ENCODE results near the gene TRNAU1AP.

DNA sequence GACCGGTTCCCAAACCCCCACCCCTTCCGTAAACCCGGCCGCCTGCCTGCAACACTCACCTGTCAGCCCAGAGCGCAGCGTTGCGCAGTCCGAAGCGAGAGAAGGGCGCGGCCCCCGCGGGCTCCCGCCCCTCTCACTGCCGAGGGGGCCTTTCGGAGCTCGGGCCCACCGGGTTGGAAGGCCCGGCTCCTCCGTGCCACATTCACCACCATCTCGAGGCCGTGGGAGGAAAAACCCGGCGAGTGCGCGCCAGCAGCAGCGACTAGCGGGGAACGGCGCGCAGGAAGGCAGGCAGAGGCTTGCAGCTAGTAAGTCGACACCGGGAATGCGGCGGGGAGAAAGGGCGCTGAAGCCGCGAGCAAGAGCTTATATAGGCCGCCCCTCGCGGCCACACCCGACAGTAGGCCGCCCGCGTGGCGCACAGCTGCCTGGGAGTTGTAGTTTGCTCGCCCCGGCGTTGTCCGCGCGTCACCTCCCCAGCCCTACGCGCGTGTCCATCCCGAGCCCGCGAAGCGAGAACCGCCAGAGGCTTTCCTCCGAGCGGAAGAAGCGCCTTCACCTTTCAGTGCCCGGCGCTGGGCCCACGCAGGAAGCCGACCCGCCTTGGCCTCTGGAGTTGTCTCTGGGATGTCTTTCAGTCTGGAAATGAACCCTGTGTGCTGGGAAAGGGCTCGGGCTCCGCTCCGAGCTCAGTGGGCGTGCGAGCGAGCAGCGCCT is 28.8 kb downstream of the TRNAU1AP start:
- TF ChIP-seq, protein P1, sequence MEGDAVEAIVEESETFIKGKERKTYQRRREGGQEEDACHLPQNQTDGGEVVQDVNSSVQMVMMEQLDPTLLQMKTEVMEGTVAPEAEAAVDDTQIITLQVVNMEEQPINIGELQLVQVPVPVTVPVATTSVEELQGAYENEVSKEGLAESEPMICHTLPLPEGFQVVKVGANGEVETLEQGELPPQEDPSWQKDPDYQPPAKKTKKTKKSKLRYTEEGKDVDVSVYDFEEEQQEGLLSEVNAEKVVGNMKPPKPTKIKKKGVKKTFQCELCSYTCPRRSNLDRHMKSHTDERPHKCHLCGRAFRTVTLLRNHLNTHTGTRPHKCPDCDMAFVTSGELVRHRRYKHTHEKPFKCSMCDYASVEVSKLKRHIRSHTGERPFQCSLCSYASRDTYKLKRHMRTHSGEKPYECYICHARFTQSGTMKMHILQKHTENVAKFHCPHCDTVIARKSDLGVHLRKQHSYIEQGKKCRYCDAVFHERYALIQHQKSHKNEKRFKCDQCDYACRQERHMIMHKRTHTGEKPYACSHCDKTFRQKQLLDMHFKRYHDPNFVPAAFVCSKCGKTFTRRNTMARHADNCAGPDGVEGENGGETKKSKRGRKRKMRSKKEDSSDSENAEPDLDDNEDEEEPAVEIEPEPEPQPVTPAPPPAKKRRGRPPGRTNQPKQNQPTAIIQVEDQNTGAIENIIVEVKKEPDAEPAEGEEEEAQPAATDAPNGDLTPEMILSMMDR (IDR thresholded peaks at IDR 0.05), result peak in 2 of 6 experiments; percentile 21 to 42
- TF ChIP-seq POLR2A (IDR thresholded peaks at IDR 0.05), result peak; percentile 77 to 99
